Thymus (tissue), 11 donors: Measurements from ENCODE around the gene GNB1. TPM values are rescaled to one million over a fixed set of nuclear protein-coding genes. Genes with fewer than 3 reads are reported as not detected.
"Not testable (repeated sequence)": the region's sequence is repeated elsewhere in the genome, so short reads cannot be mapped to it uniquely, and the experiment has no call there.

ENCODE experiments used
- DNase-seq, 9 donors: peaks; one replicate each; pipeline ENCODE4 v3.0.0-alpha.2; 2013; ENCODE audit warnings: low spot score in 9 of 9, low read depth in 6 of 9, missing footprints in 1 of 9
- H3K27ac ChIP-seq, 2 donors: one replicate each; pipeline ENCODE4 v1.5.1; 2013; ENCODE audit warnings: control low read depth in 1 of 2, low read depth in 1 of 2, low read length in 1 of 2, mild to moderate bottlenecking in 1 of 2, moderate library complexity in 1 of 2
- H3K27me3 ChIP-seq, 2 donors: one replicate each; pipeline ENCODE4 v1.5.1; 2013; ENCODE audit warnings: low read length in 1 of 2; ENCODE audit not compliant: control insufficient read depth in 2 of 2, insufficient read depth in 1 of 2
- H3K36me3 ChIP-seq, 2 donors: one replicate each; pipeline ENCODE4 v1.5.1; 2013; ENCODE audit warnings: low read length in 1 of 2, mild to moderate bottlenecking in 1 of 2, moderate library complexity in 1 of 2; ENCODE audit not compliant: control insufficient read depth in 2 of 2, insufficient read depth in 2 of 2
- H3K4me1 ChIP-seq, 2 donors: one replicate each; pipeline ENCODE4 v1.5.1; 2013; ENCODE audit warnings: low read length in 2 of 2; ENCODE audit not compliant: control insufficient read depth in 2 of 2, insufficient read depth in 2 of 2
- H3K4me3 ChIP-seq, 2 donors: one replicate each; pipeline ENCODE4 v1.5.1; 2013; ENCODE audit warnings: low read length in 2 of 2, control low read depth in 1 of 2, mild to moderate bottlenecking in 1 of 2
- H3K9me3 ChIP-seq, 2 donors: one replicate each; pipeline ENCODE4 v1.5.1; 2013; ENCODE audit warnings: low read length in 1 of 2, mild to moderate bottlenecking in 1 of 2; ENCODE audit not compliant: control insufficient read depth in 2 of 2, insufficient read depth in 1 of 2
- WGBS: extraction: QIAGEN DNeasy Blood & Tissue Kit; methylation state at CpG from one replicate; pipeline ENCODE4 v1.1.7; 2013; 5-methylcytosine and 5-hydroxymethylcytosine counted together
- polyA plus RNA-seq: library from polyadenylated mRNA; stranded (reverse); fragments of 200-250 nt; gene quantifications from one replicate; pipeline ENCODE4 v1.2.3, GENCODE V29; 2013
- total RNA-seq: library from RNA; stranded (reverse); fragments of 120-200 nt; gene quantifications from one replicate; pipeline ENCODE4 v1.2.4, GENCODE V29; 2013
- donor health status: healthy.

Gene GNB1
- total and polyA plus RNA-seq, 2 donors: 45.1 to 123 TPM

DNA sequence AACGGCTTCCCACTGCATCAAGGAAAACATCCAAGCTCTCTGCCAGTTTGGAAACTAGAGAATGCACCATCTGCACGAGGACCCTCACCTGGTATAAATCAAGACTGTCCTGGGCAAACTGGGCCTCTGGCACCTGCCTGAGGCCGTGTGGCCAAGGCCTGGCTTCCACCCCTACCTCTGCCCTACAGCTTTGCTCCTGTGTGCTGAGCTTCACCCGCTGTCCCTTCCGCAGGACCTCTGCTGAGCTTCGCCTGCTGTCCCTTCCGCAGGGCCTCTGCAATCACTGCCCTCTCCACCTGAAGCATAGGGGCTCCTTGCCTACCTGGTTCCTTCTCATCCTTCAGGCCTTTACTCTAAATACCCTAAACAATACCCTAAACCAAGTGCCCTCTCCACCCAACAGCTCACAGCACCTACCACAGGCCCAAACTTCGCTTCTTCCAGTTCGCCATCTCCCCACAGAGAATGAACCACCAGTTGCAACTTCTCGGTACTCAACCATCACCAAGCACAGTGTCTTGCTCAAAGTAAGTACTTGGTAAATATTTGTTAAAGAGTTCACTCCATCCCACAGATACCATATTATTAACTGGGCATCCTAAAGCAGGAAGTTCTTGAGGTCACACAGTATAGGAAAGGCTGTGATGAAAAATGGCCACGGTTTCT is 18.4 kb downstream of the GNB1 start:
- Histone ChIP-seq H3K27me3 (no peaks in the 10 kb centered on the region), H3K9me3 (no peaks in the 10 kb centered on the region), H3K4me3 (no peak overlapping the region), H3K4me1 (peaks cover 3 to 4% of the 10 kb centered on the region in 2 donors), H3K27ac (no peak overlapping the region), H3K36me3 (peaks cover 32 to 44% of the 10 kb centered on the region in 2 donors)
- DNase-seq: no peak
- WGBS: 94% methylated on average over 11 of the region's 11 CpGs

DNA sequence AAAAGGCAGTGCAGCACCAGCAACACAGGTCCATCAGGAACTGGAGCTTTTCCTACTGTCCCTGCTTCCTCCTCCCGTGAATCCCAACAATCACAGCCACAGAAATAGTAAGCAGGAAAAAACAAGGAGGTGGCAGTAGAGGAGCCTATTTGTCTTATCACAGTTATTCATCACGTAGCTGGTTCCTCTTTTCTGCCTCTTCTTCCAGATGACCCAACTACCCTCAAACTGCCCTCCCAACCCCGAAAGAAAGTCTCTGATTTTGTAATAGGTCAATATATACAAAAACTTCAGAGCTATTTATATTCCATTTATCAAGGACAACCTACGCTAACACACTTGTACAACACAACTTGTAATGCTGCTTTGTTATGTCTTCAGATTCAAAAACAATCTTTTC is 21.4 kb downstream of the GNB1 start:
- Histone ChIP-seq H3K27ac (peak overlapping the region in 1 of 2 donors; percentile 31), H3K4me1 (peaks cover 2 to 3% of the 10 kb centered on the region in 2 donors), H3K36me3 (peaks cover 16 to 21% of the 10 kb centered on the region in 2 donors), H3K27me3 (no peaks in the 10 kb centered on the region), H3K4me3 (no peak overlapping the region), H3K9me3 (no peaks in the 10 kb centered on the region)
- 55% methylated on average over 4 of the region's 4 CpGs for WGBS
- DNase-seq: no peak

DNA sequence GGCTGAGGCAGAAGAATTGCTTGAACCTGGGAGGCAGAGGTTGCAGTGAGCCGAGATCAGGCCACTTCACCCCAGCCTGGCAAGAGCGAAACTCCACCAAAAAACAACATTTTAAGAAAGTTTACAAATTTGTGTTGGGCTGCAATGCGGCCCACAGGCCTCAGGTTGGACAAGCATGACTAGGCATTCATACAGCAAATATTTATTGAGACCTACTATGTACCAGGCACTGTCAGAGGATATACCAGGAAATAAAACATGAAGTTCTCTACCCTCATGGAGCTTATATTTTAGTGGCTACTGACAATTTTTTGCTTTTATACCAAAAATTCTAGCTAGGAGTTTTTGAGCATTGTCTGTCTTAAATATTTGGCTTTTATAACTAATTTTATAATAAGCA is 23.7 kb downstream of the GNB1 start:
- peaks cover 0 to 2% of the 10 kb centered on the region in 2 donors for H3K4me1 ChIP-seq
- H3K27ac ChIP-seq: no peak overlapping the region
- no peak overlapping the region for H3K4me3 ChIP-seq
- WGBS: 98% methylated on average over 3 of the region's 3 CpGs
- DNase-seq: no peak
- H3K9me3 ChIP-seq: no peaks in the 10 kb centered on the region
- no peaks in the 10 kb centered on the region for H3K27me3 ChIP-seq
- H3K36me3 ChIP-seq: peaks cover 9 to 15% of the 10 kb centered on the region in 2 donors

DNA sequence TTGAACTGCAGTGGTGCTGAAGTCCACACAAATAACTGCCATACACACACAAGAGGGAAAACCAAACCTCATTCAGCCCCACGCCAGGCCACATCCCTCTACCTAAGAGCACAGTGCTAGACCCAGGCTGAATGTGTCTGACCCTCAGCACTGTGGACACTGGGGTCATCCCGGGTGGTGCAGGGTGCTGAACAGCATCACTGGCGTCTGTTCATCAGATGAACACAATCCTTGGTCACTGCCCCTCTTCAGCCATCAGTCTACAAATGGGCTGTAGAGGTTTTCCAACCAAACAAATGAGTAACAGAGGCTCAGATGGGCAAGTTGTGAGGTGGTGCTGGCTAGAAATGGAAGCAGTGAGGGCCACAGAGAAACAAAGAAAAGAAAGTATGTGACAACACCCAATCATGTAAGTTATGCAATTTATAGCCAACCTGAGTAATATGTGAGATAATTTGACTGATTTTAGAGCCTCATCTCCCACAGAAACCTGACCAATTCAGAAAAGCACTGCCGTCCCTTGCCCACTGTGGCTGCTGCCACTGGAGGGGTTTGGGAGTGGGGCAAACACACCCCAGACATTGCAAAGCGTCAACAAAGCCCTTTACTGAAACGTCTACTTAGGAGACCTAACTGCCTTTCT is 27.9 kb downstream of the GNB1 start:
- peaks cover 0 to 12% of the 10 kb centered on the region in 2 donors for H3K4me1 ChIP-seq
- WGBS: 91% methylated on average over 6 of the region's 6 CpGs

DNA sequence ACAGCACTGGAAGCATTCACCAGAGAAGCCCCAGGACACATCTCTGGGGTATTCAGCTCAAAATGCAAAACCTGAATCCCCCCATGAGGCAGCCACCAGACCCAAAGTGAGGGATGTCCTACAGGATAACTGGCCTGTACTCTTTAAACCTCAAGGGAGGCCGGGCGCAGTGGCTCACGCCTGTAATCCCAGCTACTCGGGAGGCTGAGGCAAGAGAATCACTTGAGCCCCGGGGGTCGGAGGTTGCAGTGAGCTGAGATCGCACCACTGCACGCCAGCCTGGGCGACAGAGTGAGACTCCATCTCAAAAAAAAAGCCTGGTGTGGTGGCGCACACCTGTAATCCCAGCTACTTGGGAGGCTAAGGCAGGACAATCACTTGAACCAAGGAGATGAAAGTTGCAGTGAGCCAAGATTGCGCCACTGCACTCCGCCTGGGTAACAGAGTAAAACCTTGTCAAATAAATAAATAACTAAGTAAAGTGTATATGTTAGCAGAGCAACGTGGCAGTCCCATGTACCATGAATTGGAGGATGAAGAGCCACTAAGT is 29.1 kb downstream of the GNB1 start:
- DNase-seq, H3K9me3 ChIP-seq, H3K27ac ChIP-seq, H3K4me3 ChIP-seq, H3K27me3 ChIP-seq: not testable (repeated sequence)
- WGBS: 99% methylated on average over 13 of the region's 13 CpGs
- Histone ChIP-seq H3K4me1 (peaks cover 0 to 12% of the 10 kb centered on the region in 2 donors), H3K36me3 (peaks cover 8 to 26% of the 10 kb centered on the region in 2 donors)

More for the DNA sequence above, 27.9 kb downstream of the GNB1 start:
- Histone ChIP-seq H3K27ac (no peak overlapping the region), H3K4me3 (no peak overlapping the region), H3K9me3 (no peaks in the 10 kb centered on the region), H3K36me3 (peaks cover 5 to 20% of the 10 kb centered on the region in 2 donors), H3K27me3 (no peaks in the 10 kb centered on the region)
- DNase-seq: no peak

DNA sequence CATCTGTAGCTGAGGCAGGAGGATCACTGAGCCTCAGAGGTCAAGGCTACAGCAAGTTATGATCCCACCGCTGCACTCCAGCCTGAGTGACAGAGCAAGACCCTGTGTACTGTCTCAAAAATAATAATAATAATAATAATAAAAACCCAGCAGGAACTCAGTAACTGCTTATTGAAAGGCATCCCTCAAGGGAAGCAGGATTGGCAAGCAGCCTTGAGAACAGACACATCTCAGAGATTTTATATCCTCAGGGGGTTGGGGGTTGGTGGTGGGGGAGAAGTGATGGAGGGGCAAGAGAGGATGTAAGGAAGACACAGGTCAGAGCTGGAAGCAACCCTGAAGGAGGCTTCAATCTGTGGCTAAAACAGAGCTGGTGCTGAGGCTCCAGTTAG is 29.6 kb downstream of the GNB1 start:
- Histone ChIP-seq H3K4me3 (no peak overlapping the region), H3K4me1 (peaks cover 0 to 12% of the 10 kb centered on the region in 2 donors), H3K9me3 (no peaks in the 10 kb centered on the region), H3K36me3 (peaks cover 8 to 26% of the 10 kb centered on the region in 2 donors), H3K27ac (no peak overlapping the region), H3K27me3 (no peaks in the 10 kb centered on the region)
- WGBS: 98% methylated on average over 1 of the region's 1 CpG
- DNase-seq: no peak

DNA sequence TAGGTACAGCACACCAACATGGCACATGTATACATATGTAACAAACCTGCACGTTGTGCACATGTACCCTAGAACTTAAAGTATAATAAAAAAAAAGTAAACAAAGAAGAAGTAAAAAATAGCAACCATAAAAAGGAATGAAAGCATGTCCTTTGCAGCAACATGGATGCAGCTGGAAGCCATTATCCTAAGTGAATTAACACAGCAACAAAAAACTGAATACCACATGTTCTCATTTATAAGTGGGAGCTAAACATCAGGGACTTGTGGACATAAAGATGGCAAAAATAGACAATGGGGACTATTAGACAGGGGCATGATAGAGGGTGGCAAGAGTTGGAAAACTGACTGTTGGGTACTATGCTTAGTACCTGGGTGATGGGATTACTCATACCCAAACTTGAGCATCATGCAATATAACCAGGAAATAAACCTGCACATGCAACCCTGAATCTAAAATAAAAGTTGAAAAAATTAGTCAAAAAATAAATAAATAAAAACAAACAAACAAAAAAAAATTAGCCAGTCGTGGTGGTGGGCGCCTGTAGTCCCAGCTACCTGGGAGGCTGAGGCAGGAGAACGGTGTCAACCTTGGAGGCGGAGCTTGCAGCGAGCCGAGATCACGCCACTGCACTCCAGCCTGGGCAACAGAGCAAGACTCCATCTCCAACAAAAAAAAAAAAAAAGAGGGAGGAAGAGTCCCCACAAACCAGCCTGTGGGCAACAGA is 30.8 kb downstream of the GNB1 start:
- H3K27me3 ChIP-seq, H3K27ac ChIP-seq, DNase-seq, H3K4me3 ChIP-seq, H3K9me3 ChIP-seq: not testable (repeated sequence)
- Histone ChIP-seq H3K4me1 (peaks cover 0 to 12% of the 10 kb centered on the region in 2 donors), H3K36me3 (peaks cover 8 to 26% of the 10 kb centered on the region in 2 donors)
- 96% methylated on average over 8 of the region's 8 CpGs for WGBS

DNA sequence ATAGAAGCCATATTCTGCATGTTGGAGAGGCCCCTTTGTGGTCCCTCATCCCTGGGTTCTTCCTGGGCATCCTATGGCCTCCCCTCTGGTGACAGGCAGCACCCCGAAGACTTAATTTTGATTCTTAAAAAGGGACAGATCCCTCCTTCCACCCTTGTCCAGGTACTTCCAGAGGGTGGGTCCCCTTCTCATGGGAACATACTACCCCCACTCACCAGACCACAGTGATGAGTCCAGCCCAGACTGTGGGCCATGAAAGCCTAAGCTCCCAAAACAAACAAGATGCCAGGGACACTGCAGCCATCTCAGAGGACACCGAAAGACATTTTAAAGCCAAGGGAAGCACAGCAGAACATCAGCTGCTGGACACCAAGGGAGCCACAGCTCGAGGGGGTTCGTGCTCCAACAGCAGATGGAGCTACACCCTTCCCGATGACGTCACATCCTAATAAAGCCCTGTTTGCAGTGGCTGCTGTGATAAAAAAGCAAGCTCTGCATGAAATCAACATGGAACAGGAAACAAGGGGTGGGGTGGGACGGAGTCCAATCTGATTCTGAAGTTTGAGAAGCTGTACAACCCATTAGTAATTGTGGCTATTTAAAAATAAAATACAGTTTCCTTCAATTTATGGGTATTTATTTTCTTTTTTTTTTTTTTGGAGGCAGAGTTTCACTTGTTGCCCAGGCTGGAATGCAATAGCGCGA is 32.4 kb downstream of the GNB1 start:
- H3K27me3 ChIP-seq: no peaks in the 10 kb centered on the region
- H3K36me3 ChIP-seq: peaks cover 8 to 29% of the 10 kb centered on the region in 2 donors
- H3K27ac ChIP-seq: peak overlapping the region in 1 of 2 donors; percentile 19
- no peaks in the 10 kb centered on the region for H3K9me3 ChIP-seq
- 64% methylated on average over 9 of the region's 9 CpGs for WGBS
- H3K4me1 ChIP-seq: peaks cover 0 to 12% of the 10 kb centered on the region in 2 donors
- H3K4me3 ChIP-seq: no peak overlapping the region
- DNase-seq: peak in 1 of 9 donors; percentile 16
